Amniotic stem cell (primary cell): ENCODE results near the gene NUP107.

ENCODE experiments used
- DNase-seq: peaks from one replicate; lab custom pipeline; 2025; lab: John Stamatoyannopoulos, UW

The NUP107 gene

DNA sequence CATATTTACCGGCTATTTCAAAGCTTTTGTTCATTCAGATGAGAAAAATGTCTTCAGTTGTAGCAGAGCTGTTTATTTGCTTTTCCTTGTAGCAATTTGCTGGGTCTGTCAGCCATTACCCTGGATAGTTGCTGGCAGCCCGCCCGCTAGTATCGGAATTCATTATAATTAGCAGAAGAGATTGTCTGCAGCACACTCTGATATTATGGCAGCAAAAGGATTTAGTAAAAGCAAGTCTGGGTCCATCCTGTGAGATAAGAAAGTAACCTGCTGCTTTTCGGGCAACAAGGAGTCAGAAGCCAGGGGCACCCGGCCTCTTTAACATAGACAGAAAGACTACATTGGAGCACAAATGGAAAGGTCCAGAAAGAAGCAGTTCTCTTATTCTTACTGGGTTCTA, 53.1 kb downstream of the NUP107 start:
- DNase-seq: no peak

DNA sequence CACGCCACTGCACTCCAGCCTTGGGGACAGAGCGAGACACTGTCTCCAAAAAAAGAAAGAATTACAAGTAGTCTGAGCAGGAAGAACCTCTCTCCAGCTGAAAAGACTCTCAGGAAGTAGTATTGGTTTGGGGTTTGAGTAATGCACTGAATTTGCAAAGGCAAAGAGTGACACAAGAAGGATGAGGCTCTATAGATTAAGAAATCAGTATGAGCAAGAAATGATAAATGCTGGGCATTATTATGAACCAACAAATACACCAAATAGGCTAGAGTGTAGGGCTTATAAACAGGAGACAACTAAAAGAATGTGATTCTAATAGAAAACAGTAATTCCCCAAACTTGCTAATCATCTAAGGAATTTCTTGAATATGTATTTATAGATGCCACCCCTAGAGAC, 56.6 kb downstream of the NUP107 start:
- no peak for DNase-seq

DNA sequence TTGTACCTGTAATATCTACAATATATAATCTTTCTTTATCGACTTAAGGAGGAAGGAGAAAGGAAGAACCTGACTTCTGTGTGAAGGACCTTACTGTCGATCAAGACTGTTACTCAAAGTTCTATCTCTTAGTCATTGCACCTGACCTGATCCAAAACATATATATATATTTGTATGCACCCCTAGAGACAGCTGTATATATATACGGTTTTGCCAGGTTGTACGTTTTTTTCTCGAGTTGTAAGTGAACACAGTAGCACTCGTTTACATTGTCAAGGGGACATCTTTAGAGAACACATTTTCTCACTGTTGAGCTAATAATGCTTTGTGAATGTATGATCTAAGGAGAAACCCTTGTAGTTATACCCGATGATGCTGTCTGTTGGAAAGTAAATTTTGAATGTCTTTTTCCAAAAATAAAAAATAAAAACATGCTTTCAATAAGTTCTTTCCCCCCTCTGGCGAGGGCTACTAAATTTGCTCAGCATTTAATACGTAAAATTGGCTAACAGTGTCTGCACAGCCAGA, 58.7 kb downstream of the NUP107 start:
- no peak for DNase-seq

DNA sequence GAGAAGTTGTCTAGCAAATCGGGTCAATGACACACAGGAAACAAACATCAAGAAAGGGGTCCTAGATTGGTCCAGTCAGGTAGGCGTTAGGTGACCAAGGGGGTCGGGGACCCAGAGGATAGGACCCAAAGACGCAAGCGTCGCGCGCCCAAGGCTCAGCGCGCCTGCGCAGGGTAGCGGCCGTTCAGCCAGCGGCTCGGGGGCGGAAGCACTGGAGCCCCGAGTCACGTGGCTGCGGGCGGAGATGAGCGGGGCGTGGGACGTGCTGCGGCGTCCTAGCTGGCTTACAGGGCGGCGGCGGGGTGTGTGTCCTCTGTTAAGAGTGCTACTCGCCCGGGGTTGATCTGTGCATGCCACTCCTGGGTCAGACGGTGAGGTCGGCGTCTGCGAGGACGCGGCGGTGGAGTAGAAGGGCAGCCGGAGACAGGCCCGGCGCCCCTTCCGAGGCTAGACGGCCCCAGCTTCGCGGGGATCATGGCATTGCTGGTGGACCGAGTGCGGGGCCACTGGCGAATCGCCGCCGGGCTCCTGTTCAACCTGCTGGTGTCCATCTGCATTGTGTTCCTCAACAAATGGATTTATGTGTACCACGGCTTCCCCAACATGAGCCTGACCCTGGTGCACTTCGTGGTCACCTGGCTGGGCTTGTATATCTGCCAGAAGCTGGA, 59.3 kb downstream of the NUP107 start, which contains the start of gene SLC35E3:
Gene SLC35E3 (plus strand): TSS at position 273 of the 668 bp plus-strand sequence. CDS start 202 bp downstream, at position 475.
- peak; percentile 75 for DNase-seq

DNA sequence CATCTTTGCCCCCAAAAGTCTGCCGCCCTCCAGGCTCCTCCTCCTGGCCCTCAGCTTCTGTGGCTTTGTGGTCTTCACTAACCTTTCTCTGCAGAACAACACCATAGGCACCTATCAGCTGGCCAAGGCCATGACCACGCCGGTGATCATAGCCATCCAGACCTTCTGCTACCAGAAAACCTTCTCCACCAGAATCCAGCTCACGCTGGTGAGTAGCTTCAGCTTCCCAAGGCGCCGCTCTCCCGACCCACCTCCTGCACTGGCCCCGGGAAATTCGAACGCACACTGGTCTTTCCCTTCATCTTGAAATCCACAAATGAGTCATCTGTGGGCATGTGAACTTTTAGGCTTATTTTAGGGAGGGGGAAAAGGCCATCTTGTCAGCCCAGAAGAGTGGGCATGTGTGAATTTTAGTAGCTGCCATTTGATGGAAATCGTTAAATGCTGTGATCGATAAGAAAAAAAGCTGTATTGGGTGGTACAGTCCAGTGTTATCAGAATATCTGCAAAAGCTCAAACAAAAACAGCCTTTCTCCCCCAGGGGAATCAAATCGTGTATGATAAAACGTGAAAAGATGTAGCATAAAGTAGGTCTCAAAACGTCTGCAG, 59.9 kb downstream of the NUP107 start:
- DNase-seq: peak; percentile 58

DNA sequence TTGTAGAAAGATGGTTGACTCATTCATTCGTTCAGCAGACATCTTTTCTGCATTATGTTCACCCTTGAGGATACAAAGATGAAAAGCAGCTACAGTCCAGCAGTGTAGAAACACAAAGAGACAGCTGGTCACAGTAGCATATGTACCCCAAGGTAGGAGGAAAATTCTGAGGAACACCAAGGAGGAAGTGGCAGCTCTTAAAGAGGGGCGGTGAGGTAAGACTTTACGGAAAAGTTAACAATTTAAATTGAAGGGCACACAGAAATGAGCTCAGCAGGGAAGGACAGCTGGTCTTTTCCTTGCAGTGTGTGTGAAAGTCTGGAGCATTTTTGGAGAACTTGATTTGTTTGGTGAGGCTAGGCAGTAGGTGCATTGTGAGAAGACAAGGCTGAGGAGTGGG, 62.7 kb downstream of the NUP107 start:
- no peak for DNase-seq

DNA sequence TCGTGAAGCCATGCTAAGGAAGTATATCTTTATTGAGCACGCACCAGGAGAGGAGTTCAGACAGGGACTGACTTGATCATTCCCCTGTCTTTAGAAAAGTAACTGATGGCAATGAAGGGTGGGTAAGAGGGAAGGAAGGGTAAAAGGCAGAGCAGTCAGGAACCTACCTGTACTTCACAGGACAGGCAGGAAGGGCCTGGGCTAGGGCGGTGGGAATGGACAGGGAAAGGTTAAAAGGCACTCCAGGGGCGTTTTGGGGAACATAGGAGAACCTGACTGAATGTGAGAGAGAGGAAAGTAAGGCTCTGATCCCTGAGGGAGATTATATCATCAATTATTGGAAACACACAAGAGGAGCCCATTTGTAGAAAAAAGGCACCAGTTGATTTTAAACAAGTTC, 63.1 kb downstream of the NUP107 start:
- no peak for DNase-seq

DNA sequence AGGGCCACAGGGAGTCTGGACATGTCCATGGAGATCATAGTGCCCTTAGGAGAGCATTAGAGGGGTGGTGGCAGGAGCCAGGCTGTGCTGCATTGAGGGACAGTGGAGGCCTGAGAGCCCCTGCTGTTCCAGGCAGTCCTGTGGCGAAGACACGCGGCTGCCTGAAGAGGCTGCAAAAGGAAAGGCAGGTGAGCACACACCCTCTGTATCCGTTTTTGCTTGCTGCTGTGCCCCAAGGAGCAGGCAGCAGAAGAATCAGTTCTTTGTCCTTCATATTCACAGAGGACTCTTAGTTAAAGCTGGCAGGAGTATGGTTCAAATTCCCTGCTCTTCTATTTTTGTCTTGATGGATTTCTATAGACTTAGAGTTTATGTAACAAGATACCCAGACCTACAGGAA, 63.7 kb downstream of the NUP107 start:
- no peak for DNase-seq

DNA sequence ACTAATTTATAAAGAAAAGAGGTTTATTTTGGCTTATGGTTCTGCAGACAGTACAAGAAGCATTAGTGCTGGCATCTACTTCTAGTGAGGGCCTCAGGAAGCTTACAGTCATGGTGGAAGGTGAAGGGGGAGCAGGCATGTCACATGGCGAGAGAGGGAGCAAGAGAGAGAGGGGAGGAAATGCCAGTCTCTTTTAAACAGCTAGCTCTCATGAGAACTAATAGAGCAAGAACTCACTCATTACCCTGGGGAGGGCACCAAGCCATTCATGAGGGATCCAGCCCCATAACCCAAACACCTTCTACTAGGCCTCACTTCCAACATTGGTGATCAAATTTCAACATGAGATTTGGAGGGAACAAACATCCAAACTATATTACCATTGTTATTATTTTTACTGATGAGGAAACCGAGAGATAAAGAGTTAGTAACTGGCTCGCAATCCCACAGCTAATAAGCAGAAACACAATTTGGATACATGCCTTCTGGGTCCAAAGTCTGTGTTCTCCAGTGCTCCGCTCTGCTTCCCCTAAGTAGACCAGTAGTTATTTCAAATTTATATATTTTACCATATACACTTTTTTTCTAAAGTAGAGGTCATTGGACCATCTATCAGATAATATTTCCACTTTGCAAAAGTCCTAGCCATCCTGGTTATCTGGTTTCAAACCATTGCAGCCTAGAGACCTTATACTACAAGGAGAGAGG, 68.9 kb downstream of the NUP107 start:
- no peak for DNase-seq

DNA sequence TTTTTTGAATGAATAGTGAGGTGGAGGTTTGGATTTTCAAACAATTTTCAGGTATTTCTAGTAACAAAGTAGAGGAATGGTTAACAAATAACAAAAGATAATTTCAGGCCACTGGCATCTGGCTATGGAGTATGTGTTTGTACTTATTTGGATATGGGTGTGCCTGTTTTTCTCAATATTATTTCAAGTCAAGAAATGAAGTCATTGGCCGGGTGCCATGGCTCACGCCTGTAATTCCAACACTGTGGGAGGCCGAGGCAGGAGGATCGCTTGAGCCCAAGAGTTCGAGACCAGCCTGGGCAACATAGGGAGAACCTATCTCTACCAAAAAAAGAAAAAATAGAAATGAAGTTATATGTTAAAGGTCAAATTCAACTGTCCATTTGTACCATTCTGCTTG, 73.1 kb downstream of the NUP107 start:
- no peak for DNase-seq

DNA sequence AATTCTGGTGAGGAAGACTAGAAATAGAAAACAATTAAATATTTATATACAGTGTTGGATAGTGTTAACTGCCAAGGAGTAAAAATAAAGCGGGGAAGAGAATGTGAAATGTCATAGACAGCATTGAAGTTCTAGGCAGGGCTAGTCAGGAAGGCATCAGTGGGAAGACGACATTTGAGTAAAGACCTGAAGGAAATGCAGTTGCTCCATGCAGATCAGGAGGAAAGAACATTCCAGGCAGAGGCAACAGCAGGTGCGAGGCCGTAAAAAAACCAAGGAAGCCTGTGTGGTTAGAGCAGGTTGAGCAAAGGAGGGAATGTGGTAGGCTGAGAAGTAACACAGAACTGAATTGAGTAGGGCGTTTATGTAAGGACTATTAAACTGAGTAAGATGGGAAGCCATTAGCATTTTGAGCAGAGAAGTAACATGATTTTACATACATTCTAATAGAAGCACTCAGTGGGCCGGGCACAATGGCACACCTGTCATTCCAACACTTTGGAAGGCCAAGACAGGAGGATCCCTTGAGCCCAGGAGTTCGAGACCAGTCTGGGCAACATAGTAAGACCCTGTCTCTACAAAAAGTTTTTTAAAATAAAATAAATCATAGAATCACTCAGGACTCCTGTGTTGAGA, 74.1 kb downstream of the NUP107 start:
- no peak for DNase-seq

DNA sequence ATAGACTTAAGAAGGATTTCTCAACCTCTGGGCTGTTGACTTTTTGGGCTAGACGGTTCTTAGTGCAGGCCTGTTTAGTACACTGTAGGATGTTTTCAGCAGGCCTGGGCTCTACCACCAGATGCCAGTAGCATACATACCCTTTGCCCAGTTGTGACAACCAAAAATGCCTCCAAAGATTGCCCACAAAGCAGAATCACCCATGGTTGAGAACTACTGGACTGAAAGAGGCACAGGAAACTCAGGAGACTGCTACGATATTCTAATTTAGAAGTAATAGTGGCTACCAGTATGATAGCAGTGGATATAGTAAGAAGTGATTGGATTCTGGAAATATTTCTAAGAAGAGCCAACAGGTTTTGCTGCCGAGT, 74.6 kb downstream of the NUP107 start:
- DNase-seq: no peak

DNA sequence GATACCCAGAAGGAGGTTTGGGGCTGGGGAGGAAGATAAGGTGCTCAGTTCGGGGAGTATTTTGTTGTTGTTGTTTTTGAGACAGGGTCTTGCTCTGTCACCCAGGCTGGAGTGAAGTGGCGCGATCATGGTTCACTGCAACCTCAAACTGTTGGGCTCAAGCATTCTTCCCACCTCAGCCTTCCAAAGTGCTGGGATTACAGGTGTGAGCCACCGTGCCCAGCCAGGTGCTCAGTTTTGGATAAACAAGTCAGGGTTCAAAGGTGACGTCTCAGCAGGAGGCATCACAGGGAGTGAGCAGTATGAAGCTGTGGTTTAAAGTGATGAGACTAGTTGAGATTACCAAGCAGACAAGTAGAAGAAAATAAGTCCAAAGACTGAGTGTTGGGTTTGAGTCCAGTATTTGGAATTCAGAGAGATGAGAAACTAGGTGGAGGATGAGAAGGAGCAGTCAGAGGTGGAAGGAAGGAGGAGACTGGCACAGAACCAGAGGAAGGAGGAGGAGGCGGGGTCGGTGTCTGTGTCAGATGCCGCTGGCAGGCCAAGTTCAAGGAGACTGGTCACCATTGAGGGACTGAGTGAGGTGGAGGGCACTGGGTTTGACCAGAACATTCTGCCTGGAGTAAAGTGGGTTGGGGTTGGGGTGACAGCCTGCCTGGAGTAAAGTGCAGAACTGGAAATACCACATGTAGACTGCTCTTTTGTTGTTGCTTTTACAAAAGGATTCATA, 75.3 kb downstream of the NUP107 start:
- DNase-seq: no peak

DNA sequence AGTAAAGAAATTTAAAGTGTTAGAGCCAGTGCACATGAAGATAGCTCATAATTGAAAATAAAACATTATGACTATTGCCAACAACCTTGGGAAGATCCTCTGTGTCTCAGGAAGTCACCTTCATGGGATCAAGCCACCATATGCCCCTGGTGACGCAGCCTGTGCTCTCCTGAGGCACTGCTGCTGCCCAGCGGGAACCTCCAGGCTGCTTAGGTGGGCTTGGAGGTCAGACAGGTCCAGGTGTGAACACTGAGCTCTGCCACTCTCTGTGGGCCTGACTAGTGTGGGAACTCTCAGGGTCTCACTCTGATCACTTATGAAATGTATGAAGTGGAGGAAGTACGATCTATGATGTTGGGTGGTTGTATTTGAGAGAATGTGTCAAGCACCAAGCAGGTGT, 75.9 kb downstream of the NUP107 start:
- no peak for DNase-seq

DNA sequence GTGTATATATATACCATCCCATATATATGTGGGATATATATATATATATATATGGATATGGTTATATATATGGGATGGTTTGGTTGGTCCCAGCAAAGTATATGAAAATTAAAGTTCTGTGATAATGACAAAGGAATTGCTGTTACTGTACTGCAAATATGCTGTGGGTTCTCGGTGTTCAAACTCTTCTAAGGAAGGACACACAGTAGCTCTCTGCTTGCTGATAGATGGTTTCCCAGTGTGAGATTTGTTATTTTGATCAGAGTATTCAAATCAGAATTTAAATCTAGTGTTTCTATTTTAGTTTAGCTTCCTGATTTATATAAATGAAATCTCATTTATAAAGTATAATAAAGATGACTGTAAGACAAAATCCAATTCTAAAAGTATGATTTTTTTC, 78.9 kb downstream of the NUP107 start:
- no peak for DNase-seq

DNA sequence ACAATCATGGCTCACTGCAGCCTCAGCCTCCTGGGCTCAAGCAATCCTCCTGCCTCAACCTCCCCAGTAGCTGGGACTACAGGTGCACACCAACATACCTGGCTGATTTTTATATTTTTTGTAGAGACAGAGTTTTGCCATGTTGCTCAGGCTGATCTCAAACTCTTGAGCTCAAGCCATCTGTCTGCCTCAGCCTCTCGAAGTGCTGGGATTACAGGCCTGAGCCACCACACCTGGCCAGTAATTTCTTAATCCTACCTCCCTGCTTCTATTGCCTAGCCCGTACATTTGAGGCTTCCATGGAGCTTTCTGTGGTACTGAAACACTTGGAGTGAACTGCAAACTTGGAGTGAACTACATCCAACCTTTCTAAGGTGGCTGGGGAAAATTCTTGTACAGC, 79.9 kb downstream of the NUP107 start:
- DNase-seq: no peak

DNA sequence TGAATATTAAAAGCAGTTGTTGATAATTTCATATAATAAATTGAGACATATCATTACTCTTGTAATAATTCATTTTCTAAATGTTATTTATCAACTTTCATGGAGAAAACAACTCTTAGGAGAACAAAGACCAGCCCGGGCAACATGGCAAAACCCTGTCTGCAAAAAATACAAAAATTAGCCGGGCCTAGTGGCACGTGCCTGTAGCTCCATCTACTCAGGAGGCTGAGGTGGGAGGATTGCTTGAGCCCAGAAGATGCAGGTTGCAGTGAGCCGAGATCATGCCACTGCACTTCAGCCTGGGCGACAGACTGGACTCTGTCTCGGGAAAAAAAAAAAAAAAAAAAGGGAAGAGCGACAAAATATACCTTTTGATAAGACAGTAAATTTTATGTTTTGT, 80.4 kb downstream of the NUP107 start:
- DNase-seq: no peak

DNA sequence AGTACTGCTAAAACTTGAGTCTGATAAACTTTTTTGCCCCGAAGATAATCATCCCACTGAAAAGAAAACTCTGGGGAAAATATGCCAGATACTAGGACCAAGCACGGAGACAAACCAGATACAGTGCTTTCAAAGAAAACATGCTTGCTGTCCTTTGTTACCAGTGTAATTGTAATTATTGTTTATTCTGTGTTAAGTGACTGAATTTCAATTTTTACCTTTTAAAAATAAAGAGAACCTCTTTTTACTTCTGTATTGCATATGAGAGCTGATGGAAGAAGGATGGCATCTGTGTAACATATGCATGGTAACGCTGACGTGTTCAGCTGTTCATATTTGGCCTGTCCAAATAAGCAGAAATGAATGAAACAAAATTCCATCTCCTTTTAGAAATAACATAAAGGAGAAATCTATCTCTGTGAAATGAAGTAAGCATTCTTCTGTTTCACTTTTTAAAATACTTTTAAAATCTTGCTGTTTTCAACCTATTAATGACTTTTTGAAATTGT, 81.7 kb downstream of the NUP107 start:
- no peak for DNase-seq

DNA sequence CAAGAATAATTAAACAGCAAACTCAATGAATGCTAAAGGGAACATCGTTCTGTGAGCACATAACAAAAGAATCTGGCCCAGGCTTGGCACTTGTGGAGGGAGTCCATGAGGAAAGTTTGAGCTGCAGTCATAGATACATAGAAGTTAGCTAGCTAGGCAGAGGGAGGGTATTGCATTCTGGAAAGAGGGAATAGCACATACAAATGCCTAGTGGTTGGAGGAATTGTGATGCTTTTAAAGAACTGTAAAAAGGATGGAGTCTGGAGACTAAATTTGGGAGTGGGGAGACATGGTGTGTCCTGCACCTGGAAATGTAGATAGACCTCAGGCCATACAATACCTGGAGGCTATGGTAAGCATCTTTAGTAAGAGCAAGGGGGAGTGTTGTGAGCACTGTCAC, 83.2 kb downstream of the NUP107 start:
- DNase-seq: no peak

DNA sequence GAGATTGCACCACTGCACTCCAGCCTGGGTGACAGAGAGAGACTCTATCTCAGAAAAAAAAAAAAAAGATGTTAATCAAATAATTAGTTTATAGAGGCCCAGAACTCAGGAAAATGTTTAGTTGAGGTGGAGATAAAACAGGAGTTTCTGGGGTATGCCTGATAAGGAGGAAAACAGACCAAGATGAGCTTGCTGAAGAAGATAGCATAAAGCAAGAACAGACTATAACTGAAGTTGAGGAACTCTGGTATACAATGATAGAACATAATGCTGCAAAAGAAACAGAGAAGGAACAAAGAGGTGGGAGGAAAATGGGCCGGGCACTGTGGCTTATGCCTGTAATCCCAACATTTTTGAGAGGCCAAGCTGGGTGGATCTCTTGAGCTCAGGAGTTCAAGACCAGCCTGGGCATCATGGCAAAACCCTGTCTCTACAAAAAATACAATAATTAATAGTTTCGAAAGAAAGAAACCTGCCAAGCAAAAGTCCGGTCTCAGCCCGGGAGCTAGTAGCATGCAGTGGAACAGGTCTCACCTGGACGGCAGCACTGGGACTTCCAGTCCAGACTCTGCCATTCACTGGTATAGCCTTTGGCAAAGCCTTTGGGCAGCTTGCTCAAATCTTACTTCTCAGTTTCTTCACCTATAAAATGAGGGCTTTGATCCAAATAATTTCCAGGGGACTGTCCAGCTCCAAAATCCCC, 84.6 kb downstream of the NUP107 start:
- DNase-seq: no peak

DNA sequence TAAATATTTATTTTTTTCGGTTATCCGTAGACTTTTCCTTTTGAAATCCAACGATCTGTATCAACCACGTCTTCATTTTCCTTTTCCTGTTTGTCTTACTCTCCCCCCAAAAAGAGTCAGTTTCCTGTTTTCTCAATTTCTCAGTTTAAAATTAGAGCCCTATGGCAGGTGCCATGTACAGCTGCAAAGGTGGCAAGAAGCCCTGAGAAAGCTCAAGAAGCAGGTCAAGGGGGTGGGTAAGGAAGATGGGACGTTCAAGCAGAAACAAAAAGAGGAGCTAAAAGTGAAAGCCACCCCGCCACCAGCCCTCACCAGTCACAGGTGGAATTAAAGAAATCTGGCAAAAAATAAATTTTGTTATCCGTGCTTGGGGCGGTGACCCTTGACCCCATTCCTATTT, 85.9 kb downstream of the NUP107 start:
- DNase-seq: no peak
